GM12865 (cell line): ENCODE results near the gene HSF2BP.
"Not testable (repeated sequence)": the region's sequence is repeated elsewhere in the genome, so short reads cannot be mapped to it uniquely, and the experiment has no call there.

Experiments used
- DNase-seq: peaks from one replicate; pipeline ENCODE4 v3.0.0; 2010; ENCODE audit warnings: low read depth
- H3K4me3 ChIP-seq: 2 replicates; pipeline ENCODE4 v1.5.1; 2011; ENCODE audit warnings: mild to moderate bottlenecking, low read depth, low read length, control low read depth
- TF ChIP-seq, protein P1 (sequence below): IDR thresholded peaks from 2 replicates; pipeline ENCODE4 v1.5.1; 2011; ENCODE audit warnings: low read length, control low read depth, low read depth, inconsistent platforms; ENCODE audit not compliant: insufficient read depth; ENCODE audit errors: missing control alignments

HSF2BP gene

DNA sequence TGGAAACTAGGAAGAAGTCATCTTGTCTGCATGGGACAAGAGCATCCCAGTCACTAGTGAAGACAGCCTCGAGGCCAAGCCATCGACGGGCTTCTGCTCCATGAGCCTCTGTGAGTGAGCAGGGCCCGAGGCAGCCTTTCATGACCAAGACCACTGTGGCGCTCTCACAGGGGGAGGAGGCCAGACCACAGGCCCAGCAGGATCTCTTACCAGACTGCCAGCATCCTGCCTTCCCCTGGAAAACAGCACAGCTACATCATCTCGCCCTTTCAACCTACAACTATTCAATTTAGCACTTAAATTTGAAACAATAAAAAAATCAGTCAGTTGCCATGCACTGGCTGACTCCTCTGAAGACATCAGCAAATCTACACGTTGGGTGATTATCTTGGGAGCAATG lies 85.4 kb downstream of the HSF2BP start:
- TF ChIP-seq, protein P1, sequence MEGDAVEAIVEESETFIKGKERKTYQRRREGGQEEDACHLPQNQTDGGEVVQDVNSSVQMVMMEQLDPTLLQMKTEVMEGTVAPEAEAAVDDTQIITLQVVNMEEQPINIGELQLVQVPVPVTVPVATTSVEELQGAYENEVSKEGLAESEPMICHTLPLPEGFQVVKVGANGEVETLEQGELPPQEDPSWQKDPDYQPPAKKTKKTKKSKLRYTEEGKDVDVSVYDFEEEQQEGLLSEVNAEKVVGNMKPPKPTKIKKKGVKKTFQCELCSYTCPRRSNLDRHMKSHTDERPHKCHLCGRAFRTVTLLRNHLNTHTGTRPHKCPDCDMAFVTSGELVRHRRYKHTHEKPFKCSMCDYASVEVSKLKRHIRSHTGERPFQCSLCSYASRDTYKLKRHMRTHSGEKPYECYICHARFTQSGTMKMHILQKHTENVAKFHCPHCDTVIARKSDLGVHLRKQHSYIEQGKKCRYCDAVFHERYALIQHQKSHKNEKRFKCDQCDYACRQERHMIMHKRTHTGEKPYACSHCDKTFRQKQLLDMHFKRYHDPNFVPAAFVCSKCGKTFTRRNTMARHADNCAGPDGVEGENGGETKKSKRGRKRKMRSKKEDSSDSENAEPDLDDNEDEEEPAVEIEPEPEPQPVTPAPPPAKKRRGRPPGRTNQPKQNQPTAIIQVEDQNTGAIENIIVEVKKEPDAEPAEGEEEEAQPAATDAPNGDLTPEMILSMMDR, result no peak
- no peak overlapping the region for H3K4me3 ChIP-seq
- no peak for DNase-seq

DNA sequence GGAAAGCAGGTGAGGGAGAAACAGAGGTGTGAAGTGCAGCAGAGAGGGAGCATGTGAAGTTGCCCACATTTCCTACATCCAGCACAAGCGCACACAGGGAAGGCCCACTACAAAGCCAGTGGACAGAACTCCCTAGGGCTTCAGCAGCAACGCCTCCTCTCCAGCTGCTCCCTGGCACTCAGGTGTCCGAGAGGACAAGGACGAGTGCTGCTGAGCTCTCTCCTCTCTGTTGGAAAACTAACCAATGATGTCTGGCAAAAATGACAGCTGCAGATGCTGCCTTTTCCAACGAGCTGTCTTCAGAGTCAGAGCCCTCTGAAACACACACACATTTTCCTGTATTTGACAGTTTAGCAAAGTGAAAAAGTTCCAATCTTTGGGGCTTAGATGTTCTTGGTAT lies 86.8 kb downstream of the HSF2BP start:
- TF ChIP-seq, protein P1, result no peak
- H3K4me3 ChIP-seq, result no peak overlapping the region
- no peak for DNase-seq

DNA sequence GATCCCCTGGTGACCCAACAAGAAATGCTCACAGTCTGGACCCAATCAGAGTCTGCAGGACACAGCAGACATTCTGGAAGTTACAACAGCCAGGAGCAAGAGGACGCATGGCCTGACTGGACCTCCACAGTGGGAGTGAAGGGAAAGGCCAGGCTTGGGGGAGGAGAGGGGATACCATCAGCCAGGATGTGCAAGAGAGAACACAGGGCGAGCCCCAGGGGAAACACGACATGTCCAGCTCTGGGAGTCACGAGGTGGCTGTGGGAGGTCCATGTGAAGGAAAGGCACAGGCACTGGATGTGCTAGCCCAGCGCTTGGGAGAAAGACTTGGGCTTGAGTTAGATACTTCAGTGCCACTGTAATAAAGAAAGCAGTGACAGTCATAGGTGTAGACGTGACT lies 87.3 kb downstream of the HSF2BP start:
- DNase-seq, result no peak
- no peak overlapping the region for H3K4me3 ChIP-seq
- TF ChIP-seq, protein P1, result no peak

DNA sequence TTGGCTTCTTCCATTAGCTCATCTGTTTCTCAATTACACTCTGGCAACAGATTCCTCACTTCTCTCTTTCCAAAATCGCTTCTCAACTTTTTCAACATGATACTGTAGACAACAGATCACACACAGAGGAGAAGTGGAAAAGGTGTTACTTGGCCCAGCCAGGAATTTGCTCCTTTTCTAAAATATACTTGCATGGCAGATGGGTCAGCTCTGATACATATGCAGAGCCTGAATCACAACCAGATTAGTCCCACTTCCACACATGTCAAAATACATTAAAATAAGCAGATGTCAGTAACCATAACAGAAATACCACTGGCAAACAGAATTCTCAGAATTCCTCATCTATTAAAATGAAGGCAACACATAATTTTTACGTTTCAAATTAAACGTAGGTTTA lies 89.1 kb downstream of the HSF2BP start:
- not testable (repeated sequence) for H3K4me3 ChIP-seq, DNase-seq

DNA sequence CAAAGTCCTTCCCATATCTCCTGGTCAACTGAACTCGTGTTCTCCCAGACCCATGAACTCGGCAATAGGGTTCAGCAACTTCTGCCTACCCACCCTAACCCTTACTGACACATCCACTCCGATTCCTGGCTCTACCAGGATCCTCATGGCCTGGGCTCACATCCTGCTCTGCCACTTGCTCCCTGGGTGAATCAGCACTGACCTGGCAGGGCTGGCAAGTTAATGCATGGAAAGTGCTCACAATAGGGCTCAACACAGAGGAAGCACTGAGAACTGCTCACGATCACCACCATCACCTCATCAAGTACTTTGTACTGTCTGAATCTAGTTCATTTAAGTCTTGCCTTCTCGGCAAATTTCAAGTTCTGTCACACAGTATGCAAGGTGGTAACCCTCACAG lies 96.8 kb downstream of the HSF2BP start:
- not testable (repeated sequence) for DNase-seq, H3K4me3 ChIP-seq

DNA sequence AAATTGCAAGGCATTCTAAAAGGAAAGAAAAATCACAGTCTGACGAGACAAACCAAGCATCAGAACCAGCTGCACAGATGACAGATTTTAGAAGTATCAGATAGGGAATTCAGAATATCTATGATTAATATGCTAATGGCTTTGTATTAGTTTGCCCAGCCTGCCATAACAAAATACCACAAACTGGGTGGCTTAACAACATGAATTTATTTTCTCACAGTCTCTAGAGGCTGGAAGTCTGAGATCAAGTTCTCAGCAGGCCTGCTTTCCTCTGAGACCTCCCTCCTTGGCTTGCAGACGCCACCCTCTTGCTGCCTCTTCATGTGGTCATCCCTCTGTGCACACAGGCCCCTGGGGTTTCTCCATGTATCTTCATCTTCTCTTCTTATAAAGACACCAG lies 118.7 kb downstream of the HSF2BP start:
- H3K4me3 ChIP-seq, DNase-seq: not testable (repeated sequence)

DNA sequence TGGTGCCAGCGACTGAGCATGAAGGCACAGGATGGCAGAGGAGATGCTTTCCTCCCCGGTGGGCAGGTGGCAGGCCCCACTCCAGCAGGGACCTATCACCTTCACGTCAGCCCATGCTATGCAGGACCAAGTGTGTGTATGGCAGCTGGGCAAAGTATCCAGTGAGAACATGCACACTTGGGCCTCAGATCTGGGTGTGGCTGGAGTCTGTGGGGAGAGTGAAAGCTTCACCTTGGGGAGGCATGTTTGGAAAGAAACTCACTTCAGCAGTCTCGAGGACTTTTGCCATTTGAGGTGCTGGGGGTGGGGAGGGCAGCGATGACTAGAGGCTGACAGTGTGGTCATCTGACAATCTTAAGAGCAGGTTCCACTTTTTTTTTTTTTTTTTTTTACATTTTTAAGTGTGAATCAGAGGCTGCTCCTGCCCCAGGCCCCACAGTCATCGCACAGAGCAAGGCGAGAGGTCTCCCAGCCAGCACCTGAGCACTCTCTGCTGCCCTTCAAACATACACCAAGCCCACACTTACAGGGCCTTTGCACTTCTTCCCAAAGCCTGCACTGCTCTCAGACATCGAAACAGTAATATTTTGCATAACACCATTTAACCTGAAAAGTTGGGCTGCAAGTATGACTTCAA lies 136.7 kb downstream of the HSF2BP start:
- H3K4me3 ChIP-seq, DNase-seq: not testable (repeated sequence)

DNA sequence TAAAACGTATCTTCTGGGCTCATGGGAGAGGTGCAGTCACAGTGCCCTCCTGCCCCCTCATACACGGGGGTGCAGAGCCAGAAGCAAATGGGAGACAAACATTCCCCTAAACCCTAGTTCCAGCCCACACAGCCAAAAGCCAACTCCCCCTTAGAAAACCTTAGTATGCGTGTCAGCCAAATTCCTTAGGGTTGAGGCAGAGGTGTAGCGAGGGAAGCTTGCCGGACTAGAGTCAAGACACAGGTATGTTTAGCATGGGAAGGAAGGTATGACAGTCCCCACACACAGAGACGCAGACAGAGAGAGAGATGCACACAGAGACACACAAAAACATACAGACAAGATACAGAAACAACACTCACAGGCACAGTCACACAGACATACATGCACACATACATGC lies 141.6 kb downstream of the HSF2BP start:
- not testable (repeated sequence) for H3K4me3 ChIP-seq, DNase-seq

DNA sequence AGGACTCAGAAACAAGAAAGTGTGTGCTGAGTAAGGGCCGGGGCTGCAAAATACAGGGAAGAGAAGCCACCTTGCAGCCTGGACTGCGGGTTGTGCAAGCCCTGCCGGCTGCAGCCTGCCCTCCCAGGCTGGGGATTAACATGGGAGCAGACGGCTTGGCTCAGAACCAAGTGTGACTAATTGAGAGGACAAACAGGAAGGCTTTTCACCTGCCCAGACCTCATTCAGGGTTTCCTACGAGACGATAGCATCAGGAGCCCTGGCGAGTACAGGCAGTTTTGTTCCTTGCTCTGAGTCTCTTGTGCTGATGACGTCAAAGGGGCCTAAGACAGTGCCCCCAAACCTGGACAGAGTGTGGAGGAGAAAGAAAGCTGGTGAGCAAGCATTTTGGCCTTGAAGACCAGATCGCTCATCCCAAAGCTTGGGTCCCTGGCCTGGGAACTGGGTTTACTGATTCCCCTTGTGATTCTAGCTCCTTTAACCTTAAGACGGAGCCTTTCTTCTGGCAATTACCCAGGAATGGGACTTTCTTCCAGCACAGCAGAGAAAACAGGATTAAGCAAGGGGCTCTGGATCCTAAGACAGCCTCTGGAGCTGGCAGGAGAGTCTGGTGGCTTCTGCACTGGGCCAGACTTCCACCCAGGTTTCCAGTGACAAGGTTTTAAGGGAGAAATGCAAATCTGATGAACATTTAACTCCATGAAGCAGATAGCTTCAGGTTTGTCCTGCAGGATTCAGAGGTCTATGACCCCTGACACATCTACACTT lies 142.2 kb downstream of the HSF2BP start:
- DNase-seq, result not testable (repeated sequence)

DNA sequence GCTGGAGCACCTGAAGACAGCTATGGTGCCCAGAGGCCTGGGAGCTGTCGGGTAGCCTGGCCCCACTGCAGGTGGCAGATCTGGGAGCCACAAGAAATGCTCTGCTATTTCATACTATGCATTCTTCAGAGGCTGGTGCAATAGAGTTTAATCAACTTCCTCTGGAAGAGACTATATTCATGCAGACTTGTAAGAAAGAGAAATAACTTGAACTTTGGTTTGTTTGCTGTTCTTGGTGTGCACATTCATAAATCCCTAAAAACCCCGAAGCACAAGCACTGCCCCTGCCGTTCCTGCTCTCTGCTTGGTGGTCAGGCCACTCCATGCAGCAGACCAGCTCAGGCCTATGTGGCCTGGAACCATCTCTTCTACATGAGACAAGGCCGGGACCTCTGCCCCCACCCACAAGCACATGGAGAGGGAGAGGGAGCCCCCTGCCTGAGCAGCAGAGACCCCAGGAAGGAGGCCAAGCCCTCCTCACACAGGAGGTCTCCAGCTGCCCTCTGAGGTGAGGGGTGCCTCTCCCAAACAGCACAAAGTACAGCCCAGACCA lies 142.9 kb downstream of the HSF2BP start:
- not testable (repeated sequence) for DNase-seq, H3K4me3 ChIP-seq

More for the DNA sequence above, 142.2 kb downstream of the HSF2BP start:
- not testable (repeated sequence) for H3K4me3 ChIP-seq

DNA sequence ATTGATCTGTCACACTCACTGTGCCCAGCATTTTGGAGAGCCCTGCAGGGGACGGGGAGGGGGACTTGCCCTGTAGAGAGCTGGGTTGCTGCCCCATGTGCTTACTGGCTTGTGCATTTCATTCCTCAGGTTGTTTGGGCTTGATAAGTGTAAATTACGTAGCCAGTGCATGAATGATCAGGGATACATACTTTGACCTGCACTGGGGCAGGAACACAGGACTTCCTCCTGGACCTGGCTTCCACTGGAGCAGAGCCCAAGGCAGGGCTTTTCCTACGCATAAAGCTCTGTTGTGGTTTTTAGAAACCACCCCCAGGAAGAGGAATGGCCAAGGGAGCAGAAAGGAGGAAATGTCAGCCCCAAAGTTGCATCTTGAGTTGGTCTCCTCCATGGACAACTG lies 144.5 kb downstream of the HSF2BP start:
- DNase-seq, H3K4me3 ChIP-seq: not testable (repeated sequence)

DNA sequence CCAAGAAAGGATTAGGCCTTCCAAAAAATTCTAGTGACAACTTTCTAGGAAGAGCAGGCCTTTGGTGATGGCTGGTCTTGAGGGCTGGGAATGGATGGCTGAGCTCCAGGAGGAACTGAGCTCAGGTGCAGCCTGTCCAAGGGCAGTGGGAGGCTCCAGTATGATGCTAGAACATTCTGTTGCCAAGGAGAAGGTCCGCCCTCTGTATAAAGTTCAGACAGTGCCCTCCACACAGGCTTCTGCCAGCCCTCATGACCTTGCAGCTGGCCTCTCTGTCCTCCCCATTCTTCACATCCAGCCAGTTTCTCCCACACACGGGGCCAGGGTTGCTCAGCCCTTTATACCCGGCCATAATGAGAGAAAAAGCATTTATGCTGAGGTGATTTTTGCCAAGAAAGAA lies 146.3 kb downstream of the HSF2BP start:
- H3K4me3 ChIP-seq, DNase-seq: not testable (repeated sequence)

DNA sequence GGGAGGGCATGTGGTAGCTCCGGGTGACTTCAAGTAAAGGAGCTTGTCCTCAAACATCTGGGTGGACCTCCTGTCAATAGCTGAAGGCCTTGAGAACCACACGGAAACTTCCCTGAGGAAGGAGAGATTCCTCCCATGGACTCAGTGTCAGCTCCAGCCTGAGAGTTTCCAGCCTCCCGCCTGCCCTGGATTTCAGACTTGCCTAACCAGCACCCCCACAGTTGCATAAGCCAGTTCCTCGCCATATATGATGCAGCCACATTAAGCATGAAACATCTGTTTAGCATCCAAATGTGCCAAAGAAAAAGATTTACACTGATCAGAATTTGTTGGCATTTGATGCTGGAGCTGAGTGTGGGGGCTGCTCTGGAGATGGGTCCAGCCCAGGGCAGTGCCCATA lies 148.1 kb downstream of the HSF2BP start:
- DNase-seq, H3K4me3 ChIP-seq: not testable (repeated sequence)

DNA sequence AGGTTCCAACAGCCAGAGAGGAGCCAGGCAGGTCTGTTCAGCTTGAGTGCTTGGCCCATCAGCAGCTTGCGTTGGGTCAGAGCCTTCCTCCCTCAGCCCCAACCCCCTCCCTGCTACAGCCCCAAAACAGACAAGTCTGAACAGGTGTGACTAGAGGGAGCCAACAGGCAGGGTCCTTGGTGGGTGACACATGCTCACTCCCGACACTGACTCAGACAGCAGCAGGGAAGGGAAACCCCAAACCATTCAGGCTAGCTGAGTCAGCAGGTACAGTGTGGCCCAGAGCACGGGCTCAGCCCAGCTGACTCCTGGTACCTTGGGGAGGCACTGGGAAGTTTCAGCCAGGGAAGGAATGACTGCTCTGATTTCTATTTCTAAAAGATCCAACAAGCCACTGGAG lies 148.6 kb downstream of the HSF2BP start:
- DNase-seq, result not testable (repeated sequence)

DNA sequence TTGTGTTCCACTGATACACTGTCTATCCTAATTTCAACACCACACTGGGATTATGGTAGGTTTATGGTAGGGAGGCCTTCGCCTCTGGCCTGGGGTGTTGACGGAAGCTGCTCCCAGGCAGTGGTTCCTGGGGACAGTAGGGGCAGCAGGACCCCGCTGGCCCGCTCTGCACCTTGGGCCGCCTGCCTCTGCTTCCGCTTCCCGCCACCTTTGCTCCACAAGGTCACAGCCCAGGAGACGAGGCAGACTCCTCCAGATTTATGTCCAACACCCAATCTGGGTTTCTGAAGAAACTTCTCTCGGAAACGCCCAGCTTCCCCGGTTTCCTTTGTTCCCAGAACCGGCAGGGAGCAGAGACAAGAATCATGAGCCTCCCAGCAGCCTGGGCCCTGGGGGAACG lies 155.4 kb downstream of the HSF2BP start:
- H3K4me3 ChIP-seq, DNase-seq: not testable (repeated sequence)

More for the DNA sequence above, 148.6 kb downstream of the HSF2BP start:
- H3K4me3 ChIP-seq, result not testable (repeated sequence)
